ENCODE results near the gene SLC17A5.

Gene SLC17A5

DNA sequence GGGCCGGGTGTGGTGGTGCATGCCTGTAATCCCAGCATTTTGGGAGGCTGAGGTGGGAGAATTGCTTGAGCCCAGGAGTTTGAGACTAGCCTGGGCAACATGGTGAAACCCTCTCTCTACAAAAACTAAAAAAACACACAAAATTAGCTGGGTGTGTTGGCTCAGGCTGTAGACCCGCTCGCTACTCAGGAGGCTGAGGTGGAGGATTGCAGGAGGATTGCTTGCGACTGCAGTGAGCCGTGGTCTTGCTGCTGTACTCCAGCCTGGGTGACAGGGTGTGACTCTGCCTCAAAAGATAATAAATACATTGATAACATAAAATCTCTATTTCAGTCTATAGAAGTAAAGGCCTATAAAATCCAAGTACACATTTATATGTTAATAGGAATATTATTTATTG is 49.3 kb downstream of the SLC17A5 start:
- H3K4me3 ChIP-seq (replicated peaks; ENCODE audit: low read depth, low read length), result no peak overlapping the region
- DNase-seq (ENCODE audit: low read depth), result no peak
- TF ChIP-seq, protein P1, sequence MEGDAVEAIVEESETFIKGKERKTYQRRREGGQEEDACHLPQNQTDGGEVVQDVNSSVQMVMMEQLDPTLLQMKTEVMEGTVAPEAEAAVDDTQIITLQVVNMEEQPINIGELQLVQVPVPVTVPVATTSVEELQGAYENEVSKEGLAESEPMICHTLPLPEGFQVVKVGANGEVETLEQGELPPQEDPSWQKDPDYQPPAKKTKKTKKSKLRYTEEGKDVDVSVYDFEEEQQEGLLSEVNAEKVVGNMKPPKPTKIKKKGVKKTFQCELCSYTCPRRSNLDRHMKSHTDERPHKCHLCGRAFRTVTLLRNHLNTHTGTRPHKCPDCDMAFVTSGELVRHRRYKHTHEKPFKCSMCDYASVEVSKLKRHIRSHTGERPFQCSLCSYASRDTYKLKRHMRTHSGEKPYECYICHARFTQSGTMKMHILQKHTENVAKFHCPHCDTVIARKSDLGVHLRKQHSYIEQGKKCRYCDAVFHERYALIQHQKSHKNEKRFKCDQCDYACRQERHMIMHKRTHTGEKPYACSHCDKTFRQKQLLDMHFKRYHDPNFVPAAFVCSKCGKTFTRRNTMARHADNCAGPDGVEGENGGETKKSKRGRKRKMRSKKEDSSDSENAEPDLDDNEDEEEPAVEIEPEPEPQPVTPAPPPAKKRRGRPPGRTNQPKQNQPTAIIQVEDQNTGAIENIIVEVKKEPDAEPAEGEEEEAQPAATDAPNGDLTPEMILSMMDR (IDR thresholded peaks at IDR 0.05; ENCODE audit: low read length, missing control alignments), result no peak

GRCh38 chr6:73604020-73604419 is 49.8 kb downstream of the SLC17A5 start:
- TF ChIP-seq, protein P1 (IDR thresholded peaks at IDR 0.05; ENCODE audit: low read length, missing control alignments), result no peak
- DNase-seq (ENCODE audit: low read depth), result no peak

DNA sequence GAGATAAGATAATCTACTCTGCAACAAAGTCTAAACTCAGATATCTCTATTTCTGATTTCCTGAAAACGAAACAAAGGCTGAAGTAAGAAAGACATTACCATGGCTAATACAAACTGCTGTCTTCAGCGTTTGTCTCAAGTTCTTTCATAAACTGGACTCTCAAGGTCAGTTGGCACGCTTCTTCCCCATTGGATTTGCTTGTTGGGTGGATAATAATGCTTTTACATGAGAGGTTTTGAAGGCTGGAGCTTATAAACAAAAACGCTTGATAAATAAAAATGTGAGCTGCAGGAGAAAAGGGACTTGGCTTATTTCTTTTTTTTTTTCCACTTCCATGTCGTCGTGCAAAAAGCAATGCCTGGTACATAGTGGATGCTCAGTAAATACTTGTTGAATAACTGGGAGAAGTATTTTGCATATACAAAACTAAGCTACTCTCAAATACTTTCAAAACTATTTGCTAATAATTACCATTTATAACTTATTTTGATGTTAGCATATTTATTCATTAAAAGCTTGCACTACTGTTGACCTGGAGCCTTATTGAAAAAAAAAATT is 67.3 kb downstream of the SLC17A5 start:
- peak; percentile 56 for DNase-seq (ENCODE audit: low read depth)
- TF ChIP-seq, protein P1 (IDR thresholded peaks at IDR 0.05; ENCODE audit: low read length, missing control alignments), result no peak
- peak overlapping the region; percentile 44 for H3K4me3 ChIP-seq (replicated peaks; ENCODE audit: low read depth, low read length)

More at GRCh38 chr6:73604020-73604419, 49.8 kb downstream of the SLC17A5 start:
- no peak overlapping the region for H3K4me3 ChIP-seq (replicated peaks; ENCODE audit: low read depth, low read length)

DNA sequence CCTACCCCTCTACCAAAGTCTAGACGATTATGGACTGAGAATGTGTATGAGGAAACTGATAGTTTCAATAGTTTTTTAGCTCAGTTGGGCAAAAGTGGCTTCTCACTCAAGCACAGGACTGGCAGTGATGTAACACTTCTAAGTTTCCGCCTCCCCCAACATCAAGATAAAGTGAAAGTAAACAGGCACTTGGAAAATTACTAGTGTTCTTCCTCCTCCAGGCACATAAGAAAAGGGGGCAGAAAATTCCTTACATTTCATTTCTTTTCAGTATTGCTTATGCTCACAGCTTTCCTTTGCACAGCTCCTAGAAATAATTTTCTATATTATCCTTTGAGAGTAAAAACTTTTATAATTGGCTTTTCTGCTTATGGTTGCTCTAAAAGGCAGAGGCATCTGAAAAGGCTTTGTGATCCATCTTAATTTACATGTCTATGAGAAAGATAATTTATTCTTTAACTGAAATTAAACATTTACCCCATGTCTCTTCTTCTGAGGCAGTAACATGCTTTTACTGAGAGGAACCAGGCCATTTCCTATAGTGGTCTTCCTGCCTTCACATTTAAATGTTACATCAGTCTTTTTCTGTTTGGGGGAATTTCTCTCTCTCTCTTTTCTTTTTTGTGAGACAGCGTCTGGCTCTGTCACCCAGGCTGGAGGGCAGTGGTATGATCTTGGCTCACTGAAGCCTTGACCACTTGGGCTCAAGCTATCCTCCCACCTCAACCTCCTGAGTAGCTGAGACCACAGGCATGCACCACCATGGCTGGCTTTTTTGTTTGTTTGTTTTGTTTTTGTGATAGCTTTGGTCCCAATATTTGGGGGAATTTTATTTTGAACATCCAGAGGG is 68.0 kb downstream of the SLC17A5 start:
- peak overlapping the region; percentile 44 for H3K4me3 ChIP-seq (replicated peaks; ENCODE audit: low read depth, low read length)
- DNase-seq (ENCODE audit: low read depth), result peak; percentile 86
- TF ChIP-seq, protein P1 (IDR thresholded peaks at IDR 0.05; ENCODE audit: low read length, missing control alignments), result no peak

GRCh38 chr6:73581293-73581692 is 72.5 kb downstream of the SLC17A5 start:
- peak overlapping the region; percentile 32 for H3K4me3 ChIP-seq (replicated peaks; ENCODE audit: low read depth, low read length)
- no peak for DNase-seq (ENCODE audit: low read depth)
- TF ChIP-seq, protein P1 (IDR thresholded peaks at IDR 0.05; ENCODE audit: low read length, missing control alignments), result no peak

GRCh38 chr6:73580247-73581149 is 73.3 kb downstream of the SLC17A5 start:
- TF ChIP-seq, protein P1 (IDR thresholded peaks at IDR 0.05; ENCODE audit: low read length, missing control alignments), result peak; percentile 53
- peak; percentile 98 for DNase-seq (ENCODE audit: low read depth)
- H3K4me3 ChIP-seq (replicated peaks; ENCODE audit: low read depth, low read length), result peak overlapping the region; percentile 32

Data from fibroblast of pulmonary artery (primary cell).